ENCODE measurements around the gene FAM131A.

- TF ChIP-seq ELF4 (IDR thresholded peaks at IDR 0.05), result no peak
- no peak for TF ChIP-seq SUZ12 (IDR thresholded peaks at IDR 0.05)
- TF ChIP-seq FOXA1 (IDR thresholded peaks at IDR 0.05), result no peak
Observed at GRCh38 chr3:184327171-184327570, 10.2 kb upstream of the FAM131A start.
